IMR-90 (cell line): ENCODE measurements around the gene TBC1D1. TPM values are rescaled to one million over a fixed set of nuclear protein-coding genes. Genes with fewer than 3 reads are reported as not detected.

ENCODE experiments used
- ATAC-seq: fragments of 200-7000 bp; cut with Tn5 transposase; 2 replicates; pipeline ENCODE4 v1.9.1; 2020; ENCODE audit warnings: low read depth, mild to moderate bottlenecking, moderate library complexity
- BruUV-seq: library from RNA; stranded (reverse); fragments of 400-500 nt; replicated peaks from 2 replicates; lab custom pipeline; 2021; lab: Mats Ljungman, UMichigan
- CTCF ChIA-PET: fragments of 300-600 bp; formaldehyde crosslinking; extraction: SDS; loops from one replicate; lab custom pipeline; 2021; ENCODE audit warnings: antibody characterized with exemption; lab: Yijun Ruan, JAX
- POLR2A ChIA-PET: fragments of 300-600 bp; sonication (Branson Sonifier 250); formaldehyde crosslinking; loops from one replicate; lab custom pipeline; 2022; ENCODE audit warnings: antibody characterized with exemption; ENCODE audit not compliant: unreplicated experiment; lab: Charles Lee
- DNase-seq: peaks from one replicate; pipeline ENCODE4 v3.0.0; 2013
- H2AFZ ChIP-seq: replicated peaks from 2 replicates; pipeline ENCODE3; 2013; ENCODE audit warnings: low read length, mild to moderate bottlenecking; ENCODE audit not compliant: poor library complexity
- H2AK5ac ChIP-seq: 2 replicates; pipeline ENCODE4 v1.6.1; 2013; ENCODE audit warnings: low read depth, low read length, inconsistent platforms
- H2AK9ac ChIP-seq: replicated peaks from 2 replicates; pipeline ENCODE3; 2013; ENCODE audit warnings: mild to moderate bottlenecking, low read depth, low read length, moderate library complexity; ENCODE audit not compliant: poor library complexity
- H2BK120ac ChIP-seq: 2 replicates; pipeline ENCODE4 v1.6.1; 2013; ENCODE audit warnings: low read depth, low read length, inconsistent platforms
- H2BK15ac ChIP-seq: 3 replicates; pipeline ENCODE4 v1.6.1; 2013; ENCODE audit warnings: low read depth, low read length, inconsistent platforms
- H2BK20ac ChIP-seq: 2 replicates; pipeline ENCODE4 v1.6.1; 2013; ENCODE audit warnings: low read depth, mild to moderate bottlenecking, inconsistent platforms, low read length, moderate library complexity
- H2BK5ac ChIP-seq: 2 replicates; pipeline ENCODE4 v1.6.1; 2013; ENCODE audit warnings: mild to moderate bottlenecking, low read depth, low read length, inconsistent platforms; ENCODE audit not compliant: poor library complexity, severe bottlenecking
- H3K14ac ChIP-seq: replicated peaks from 2 replicates; pipeline ENCODE4 v1.6.1; 2013; ENCODE audit warnings: low read depth, low read length, inconsistent platforms
- H3K18ac ChIP-seq: 2 replicates; pipeline ENCODE4 v1.6.1; 2013; ENCODE audit warnings: low read depth, low read length, control low read depth
- H3K23ac ChIP-seq: 2 replicates; pipeline ENCODE4 v1.6.1; 2013; ENCODE audit warnings: low read depth, low read length, inconsistent platforms
- H3K27ac ChIP-seq: 2 replicates; pipeline ENCODE4 v1.5.1; 2013; ENCODE audit warnings: mild to moderate bottlenecking, control low read depth, low read length; ENCODE audit not compliant: insufficient read depth
- H3K27me3 ChIP-seq: 2 replicates; pipeline ENCODE4 v1.6.1; 2013; ENCODE audit warnings: low read length; ENCODE audit not compliant: control insufficient read depth, insufficient read depth
- H3K36me3 ChIP-seq: 2 replicates; pipeline ENCODE4 v1.6.1; 2013; ENCODE audit warnings: low read length, mixed read lengths; ENCODE audit not compliant: control insufficient read depth, insufficient read depth
- H3K4ac ChIP-seq: 2 replicates; pipeline ENCODE4 v1.6.1; 2013; ENCODE audit warnings: low read depth, low read length, inconsistent platforms
- H3K4me1 ChIP-seq: 2 replicates; pipeline ENCODE4 v1.6.1; 2013; ENCODE audit warnings: low read length, mixed read lengths; ENCODE audit not compliant: control insufficient read depth, insufficient read depth
- H3K4me2 ChIP-seq: 2 replicates; pipeline ENCODE4 v1.6.1; 2013; ENCODE audit warnings: low read depth, mild to moderate bottlenecking, control low read depth, low read length, moderate library complexity
- H3K4me3 ChIP-seq: 2 replicates; pipeline ENCODE4 v1.5.1; 2013; ENCODE audit warnings: low read depth, mild to moderate bottlenecking, control low read depth, low read length, moderate library complexity; ENCODE audit not compliant: insufficient read depth
- H3K56ac ChIP-seq: 2 replicates; pipeline ENCODE4 v1.6.1; 2013; ENCODE audit warnings: low read length, inconsistent platforms; ENCODE audit not compliant: insufficient read depth; ENCODE audit errors: extremely low read depth
- H3K79me1 ChIP-seq, 2 experiments: 2 replicates each; pipeline ENCODE4 v1.6.1; 2013; ENCODE audit warnings: low read length in 2 of 2, inconsistent platforms in 1 of 2, low read depth in 1 of 2
- H3K9ac ChIP-seq: 2 replicates; pipeline ENCODE4 v1.6.1; 2013; ENCODE audit warnings: low read depth, low read length, control low read depth
- H3K9me1 ChIP-seq: 2 replicates; pipeline ENCODE4 v1.6.1; 2013; ENCODE audit warnings: low read length, inconsistent platforms; ENCODE audit not compliant: insufficient read depth
- H3K9me3 ChIP-seq: 2 replicates; pipeline ENCODE4 v1.6.1; 2013; ENCODE audit warnings: low read length; ENCODE audit not compliant: control insufficient read depth, insufficient read depth
- H4K20me1 ChIP-seq: 2 replicates; pipeline ENCODE4 v1.6.1; 2013; ENCODE audit warnings: low read length, inconsistent platforms; ENCODE audit not compliant: insufficient read depth
- H4K5ac ChIP-seq: 2 replicates; pipeline ENCODE4 v1.6.1; 2013; ENCODE audit warnings: mild to moderate bottlenecking, low read depth, low read length, control low read depth
- H4K8ac ChIP-seq, 2 experiments: 2 replicates each; pipeline ENCODE4 v1.6.1; 2013; ENCODE audit warnings: low read depth in 2 of 2, low read length in 2 of 2, control low read depth in 1 of 2, inconsistent platforms in 1 of 2
- H4K91ac ChIP-seq: 2 replicates; pipeline ENCODE4 v1.6.1; 2013; ENCODE audit warnings: low read depth, low read length, inconsistent platforms; ENCODE audit not compliant: insufficient read depth
- BHLHE40 ChIP-seq: fragments of 150-350 bp; IDR thresholded peaks from 2 replicates; pipeline ENCODE4 v1.6.1; 2016; ENCODE audit warnings: mild to moderate bottlenecking, low read depth, low read length
- CEBPB ChIP-seq: IDR thresholded peaks from 2 replicates; pipeline ENCODE4 v1.6.1; 2012; ENCODE audit warnings: low read depth, low read length, improper control_type of control experiment
- CHD1 ChIP-seq: IDR thresholded peaks from 2 replicates; pipeline ENCODE4 v1.6.1; 2012; ENCODE audit warnings: low read depth, low read length, improper control_type of control experiment
- CTCF ChIP-seq: conservative IDR thresholded peaks from 2 replicates; pipeline ENCODE4 v1.5.1; 2012; ENCODE audit warnings: mild to moderate bottlenecking, low read depth, low read length, improper control_type of control experiment
- FOS ChIP-seq: fragments of 150-350 bp; IDR thresholded peaks from 2 replicates; pipeline ENCODE4 v1.6.1; 2016; ENCODE audit warnings: low read depth, low read length
- MAFK ChIP-seq: IDR thresholded peaks from 2 replicates; pipeline ENCODE4 v1.6.1; 2012; ENCODE audit warnings: low read depth, low read length, improper control_type of control experiment
- MAZ ChIP-seq: IDR thresholded peaks from 2 replicates; pipeline ENCODE4 v1.6.1; 2012; ENCODE audit warnings: low read depth, mild to moderate bottlenecking, low read length, improper control_type of control experiment, moderate library complexity, borderline replicate concordance
- MXI1 ChIP-seq: IDR thresholded peaks from 2 replicates; pipeline ENCODE4 v1.6.1; 2012; ENCODE audit warnings: low read depth, mild to moderate bottlenecking, low read length, moderate library complexity, borderline replicate concordance
- NFE2L2 ChIP-seq: fragments of 150-350 bp; IDR thresholded peaks from 2 replicates; pipeline ENCODE4 v1.6.1; 2016; ENCODE audit warnings: low read depth, mild to moderate bottlenecking, low read length
- POLR2A ChIP-seq: IDR thresholded peaks from 2 replicates; pipeline ENCODE4 v1.6.1; 2012; ENCODE audit warnings: mild to moderate bottlenecking, low read depth, low read length
- RAD21 ChIP-seq: IDR thresholded peaks from 2 replicates; pipeline ENCODE4 v1.6.1; 2012; ENCODE audit warnings: low read length, improper control_type of control experiment
- RCOR1 ChIP-seq: IDR thresholded peaks from 2 replicates; pipeline ENCODE4 v1.6.1; 2012; ENCODE audit warnings: mild to moderate bottlenecking, low read length, improper control_type of control experiment; ENCODE audit not compliant: insufficient replicate concordance
- RFX5 ChIP-seq: IDR thresholded peaks from 2 replicates; pipeline ENCODE4 v1.8.0; 2012; ENCODE audit warnings: low read depth, mild to moderate bottlenecking, low read length, moderate library complexity
- SMC3 ChIP-seq: fragments of 150-350 bp; IDR thresholded peaks from 2 replicates; pipeline ENCODE4 v1.6.1; 2016; ENCODE audit warnings: low read depth, mild to moderate bottlenecking, antibody characterized with exemption, low read length, moderate library complexity
- USF2 ChIP-seq: fragments of 150-350 bp; IDR thresholded peaks from 2 replicates; pipeline ENCODE4 v1.6.1; 2017; ENCODE audit warnings: mild to moderate bottlenecking, antibody characterized with exemption, low read length, low read depth
- WGBS, 2 experiments: methylation state at CpG; one replicate each; pipeline versions ENCODE4 v1.1.5 to v1.1.7; 2013; ENCODE audit warnings: missing lambda C conversion rate in 2 of 2; ENCODE audit not compliant: insufficient read length in 1 of 2; ENCODE audit errors: extremely low coverage in 2 of 2; 5-methylcytosine and 5-hydroxymethylcytosine counted together
- dilution Hi-C: fragments of 300-500 bp; cut with HindIII; formaldehyde crosslinking; loops from one replicate; pipeline ENCODE4 v1.14.3; 2018; ENCODE audit warnings: low sequenced_read_pairs; ENCODE audit not compliant: unreplicated experiment
- in situ Hi-C: fragments of 300-500 bp; cut with MboI; formaldehyde crosslinking; loops from 3 replicates; pipeline ENCODE4 v1.14.3; 2019; ENCODE audit warnings: low sequenced_read_pairs, inconsistent platforms, mixed read lengths
- intact Hi-C: fragments of 100-400 bp; cut with micrococcal nuclease; formaldehyde crosslinking; loops from 2 replicates; pipeline ENCODE4 v1.10.0; 2022
- polyA plus RNA-seq, 3 experiments: library from polyadenylated mRNA; depleted of rRNA; stranded (reverse); fragments of >200 nt; gene quantifications; 2 replicates each; pipeline ENCODE4 v1.2.3, GENCODE V29; 2012; ENCODE audit warnings: low replicate concordance in 1 of 3
- total RNA-seq: library from RNA; depleted of rRNA; stranded (reverse); fragments of >200 nt; gene quantifications from 2 replicates; pipeline ENCODE4 v1.2.3, GENCODE V29; 2012
- TF ChIP-seq, protein P1 (sequence below): fragments of 150-350 bp; IDR thresholded peaks from 2 replicates; pipeline ENCODE4 v1.6.1; 2016; ENCODE audit warnings: low read depth, mild to moderate bottlenecking, low read length, moderate library complexity, borderline replicate concordance

TBC1D1 gene
- total and polyA plus RNA-seq, 2 of the 4 experiments (the other 2 are of a cell fraction): 42.4 to 104 TPM

DNA sequence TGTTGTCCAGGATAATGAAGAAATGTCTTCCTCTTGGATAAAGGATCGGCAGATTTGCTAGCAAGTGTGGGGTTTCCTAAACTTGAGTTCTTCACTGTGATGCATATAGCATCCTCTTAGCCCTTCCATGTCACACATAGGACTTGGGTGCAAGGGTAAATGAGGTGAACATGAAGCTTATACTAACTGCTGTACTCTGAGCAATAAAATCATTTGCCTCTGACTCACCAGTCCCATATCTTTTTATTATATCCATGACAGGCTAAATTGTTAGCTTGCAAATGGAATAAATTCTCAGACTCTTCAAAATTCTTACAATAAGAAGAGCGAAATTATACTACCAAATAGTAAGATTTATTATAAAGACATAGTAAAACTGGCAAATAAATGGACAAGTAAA lies 14.7 kb upstream of the TBC1D1 start:
- Histone ChIP-seq H2BK5ac (no peak overlapping the region), H2AK5ac (no peak overlapping the region), H2BK20ac (no peak overlapping the region), H2BK15ac (no peak overlapping the region), H3K9me3 (no peaks in the 10 kb centered on the region), H3K36me3 (no peaks in the 10 kb centered on the region), H3K79me1 (no peaks in the 10 kb centered on the region), H3K9ac (no peak overlapping the region), H4K5ac (no peak overlapping the region), H3K4me1 (no peaks in the 10 kb centered on the region), H3K56ac (no peak overlapping the region), H3K23ac (no peak overlapping the region), H3K27ac (no peak overlapping the region), H3K14ac (no peak overlapping the region), H2BK120ac (no peak overlapping the region), H3K9me1 (no peaks in the 10 kb centered on the region), H4K20me1 (no peaks in the 10 kb centered on the region), H3K4me2 (no peak overlapping the region), H2AK9ac (no peak overlapping the region), H3K27me3 (no peaks in the 10 kb centered on the region), H2AFZ (no peak overlapping the region), H4K91ac (no peak overlapping the region), H4K8ac (no peak overlapping the region), H3K4ac (no peak overlapping the region), H3K18ac (no peak overlapping the region), H3K4me3 (no peak overlapping the region)
- ATAC-seq: no peak
- no TSS peak for BruUV-seq
- WGBS, 2 experiments: no CpG with 5 or more reads among the region's 2 CpGs
- ChIA-PET POLR2A (no interaction called here), CTCF (interaction anchor here (0.6 to 0.8 kb wide), 2 partner anchors 10 to 12 kb away, joined by 3 read pairs; no protein-coding TSS in a partner anchor)
- intact Hi-C loops (no loop called here), dilution Hi-C loops (no loop called here), in situ Hi-C loops (no loop called here)
- DNase-seq: peak; percentile 20
- TF ChIP-seq RCOR1 (no peak), CTCF (no peak), RFX5 (no peak), BHLHE40 (no peak), SMC3 (no peak), RAD21 (no peak), MAFK (no peak), CHD1 (no peak), USF2 (no peak), CEBPB (no peak), POLR2A (no peak), NFE2L2 (no peak), MAZ (no peak), MXI1 (no peak), FOS (no peak)
- TF ChIP-seq, protein P1, sequence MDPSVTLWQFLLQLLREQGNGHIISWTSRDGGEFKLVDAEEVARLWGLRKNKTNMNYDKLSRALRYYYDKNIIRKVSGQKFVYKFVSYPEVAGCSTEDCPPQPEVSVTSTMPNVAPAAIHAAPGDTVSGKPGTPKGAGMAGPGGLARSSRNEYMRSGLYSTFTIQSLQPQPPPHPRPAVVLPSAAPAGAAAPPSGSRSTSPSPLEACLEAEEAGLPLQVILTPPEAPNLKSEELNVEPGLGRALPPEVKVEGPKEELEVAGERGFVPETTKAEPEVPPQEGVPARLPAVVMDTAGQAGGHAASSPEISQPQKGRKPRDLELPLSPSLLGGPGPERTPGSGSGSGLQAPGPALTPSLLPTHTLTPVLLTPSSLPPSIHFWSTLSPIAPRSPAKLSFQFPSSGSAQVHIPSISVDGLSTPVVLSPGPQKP: no peak
